Liver (tissue), 3 donors: ENCODE data around the gene LIMCH1.

Experiments used
- CTCF ChIP-seq: fragments of 150-350 bp; IDR thresholded peaks from 2 replicates; pipeline ENCODE4 v1.5.1; 2017; ENCODE audit warnings: improper control_type of control experiment, low read depth, low read length; ENCODE audit not compliant: missing input control
- EGR1 ChIP-seq, 2 donors: IDR thresholded peaks; 2 replicates each; pipeline ENCODE4 v1.6.1; 2016 to 2018; ENCODE audit warnings: antibody characterized with exemption in 2 of 2, low read depth in 2 of 2
- FOXA2 ChIP-seq: IDR thresholded peaks from 2 replicates; pipeline ENCODE4 v1.6.1; 2016; ENCODE audit warnings: antibody characterized with exemption
- GABPA ChIP-seq, 2 donors: IDR thresholded peaks in 1 of 2; conservative IDR thresholded peaks in 1 of 2; 2 replicates each; pipeline ENCODE4 v1.6.1; 2016; ENCODE audit warnings: antibody characterized with exemption in 2 of 2, mild to moderate bottlenecking in 1 of 2, moderate library complexity in 1 of 2
- JUND ChIP-seq, 2 donors: IDR thresholded peaks; 2 replicates each; pipeline ENCODE4 v1.6.1; 2016; ENCODE audit warnings: antibody characterized with exemption in 2 of 2
- MAX ChIP-seq: IDR thresholded peaks from 2 replicates; pipeline ENCODE4 v1.6.1; 2016; ENCODE audit warnings: antibody characterized with exemption
- TAF1 ChIP-seq: conservative IDR thresholded peaks from 2 replicates; pipeline ENCODE4 v1.6.1; 2016; ENCODE audit warnings: antibody characterized with exemption, mild to moderate bottlenecking
- YY1 ChIP-seq: IDR thresholded peaks from 2 replicates; pipeline ENCODE4 v1.6.1; 2016; ENCODE audit warnings: antibody characterized with exemption, mild to moderate bottlenecking
- donor health status: healthy.
- donor health status: healthy.

DNA sequence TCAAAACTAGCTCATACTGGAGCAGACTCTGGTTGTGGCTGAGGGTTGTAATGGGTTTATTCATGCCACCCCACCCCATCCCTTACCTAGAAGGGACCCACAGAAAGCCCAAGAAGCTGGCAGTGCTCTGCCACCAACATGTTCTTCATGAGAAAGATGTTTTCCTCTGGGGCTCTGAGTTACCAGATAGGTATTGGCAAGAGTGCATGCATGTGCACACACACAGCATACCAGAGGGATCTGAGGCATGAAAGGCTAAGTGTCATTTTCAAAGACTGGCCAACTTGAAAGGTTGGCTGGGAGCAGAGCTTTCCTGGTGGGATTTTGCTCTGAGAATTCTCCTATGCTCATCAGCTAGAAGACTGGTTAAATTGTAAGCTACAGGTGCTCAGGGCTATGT lies 145.4 kb downstream of the LIMCH1 start:
- TF ChIP-seq FOXA2: no peak
- TF ChIP-seq EGR1 (IDR thresholded peaks at IDR 0.05; ENCODE audit: low read depth in 2 of 2): no peak
- TF ChIP-seq CTCF: no peak
- no peak for TF ChIP-seq JUND (IDR thresholded peaks at IDR 0.05)
- TF ChIP-seq TAF1: no peak
- TF ChIP-seq MAX: no peak
- TF ChIP-seq YY1: no peak
- no peak for TF ChIP-seq GABPA (IDR thresholded peaks at IDR 0.05 in 1 of 2, conservative IDR thresholded peaks at IDR 0.05 in 1 of 2)
